ENCODE data around the gene WNT9A.

WNT9A gene

GRCh38 chr1:227913764-227914721 lies 33.7 kb downstream of the WNT9A start:
- TF ChIP-seq GATA2 (IDR thresholded peaks at IDR 0.05; ENCODE audit: low read depth, low read length), result no peak
- TF ChIP-seq GATA3 (IDR thresholded peaks at IDR 0.05; ENCODE audit: low read depth, low read length), result no peak

GRCh38 chr1:227913396-227913763 lies 34.4 kb downstream of the WNT9A start:
- TF ChIP-seq GATA2 (IDR thresholded peaks at IDR 0.05; ENCODE audit: low read depth, low read length), result no peak
- no peak for TF ChIP-seq GATA3 (IDR thresholded peaks at IDR 0.05; ENCODE audit: low read depth, low read length)

DNA sequence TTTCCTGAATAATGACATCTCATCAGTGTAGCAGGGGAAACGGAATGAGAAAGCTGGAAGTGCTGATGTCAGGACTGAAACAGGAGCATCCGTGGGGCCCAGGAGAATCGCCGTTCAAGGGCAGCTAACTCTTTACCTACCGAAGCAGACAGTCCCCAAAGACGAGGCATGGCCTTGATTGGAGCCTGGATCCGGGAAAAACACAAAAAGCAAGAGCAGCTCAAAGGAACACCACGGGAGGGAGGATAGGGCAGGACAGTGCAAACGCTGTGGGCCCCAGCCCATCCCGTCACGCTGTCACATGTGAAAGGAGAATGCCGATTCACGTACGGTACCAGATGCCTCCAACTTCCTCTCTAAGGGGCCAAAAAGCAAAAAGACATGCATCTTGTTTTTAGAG lies 34.9 kb downstream of the WNT9A start:
- TF ChIP-seq GATA2 (IDR thresholded peaks at IDR 0.05; ENCODE audit: low read depth, low read length), result no peak

DNA sequence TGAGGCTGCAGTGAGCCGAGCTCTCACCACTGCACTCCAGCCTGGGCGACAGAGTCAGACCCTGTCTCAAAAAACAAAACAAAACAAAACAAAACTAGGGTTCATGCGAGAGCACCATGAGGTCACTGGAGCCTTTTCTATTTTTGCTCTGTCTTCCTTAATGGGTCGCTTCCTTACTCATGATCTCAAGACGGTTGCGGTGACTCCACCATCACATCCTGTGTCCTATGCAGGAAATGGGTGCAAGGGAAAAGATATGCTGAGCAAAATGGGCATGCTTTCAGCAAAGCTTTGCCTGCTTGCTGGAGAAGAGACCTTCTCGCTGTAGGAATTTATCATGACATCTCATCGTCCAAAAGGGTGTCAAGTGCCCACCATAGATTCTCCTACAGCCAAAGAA lies 36.4 kb downstream of the WNT9A start:
- TF ChIP-seq GATA2 (IDR thresholded peaks at IDR 0.05; ENCODE audit: low read depth, low read length) (no peak), GATA3 (IDR thresholded peaks at IDR 0.05; ENCODE audit: low read depth, low read length) (no peak)

- TF ChIP-seq GATA3 (IDR thresholded peaks at IDR 0.05; ENCODE audit: low read depth, low read length) (no peak), GATA2 (IDR thresholded peaks at IDR 0.05; ENCODE audit: low read depth, low read length) (no peak)
Observed at GRCh38 chr1:227910511-227911153, 37.1 kb downstream of the WNT9A start.

DNA sequence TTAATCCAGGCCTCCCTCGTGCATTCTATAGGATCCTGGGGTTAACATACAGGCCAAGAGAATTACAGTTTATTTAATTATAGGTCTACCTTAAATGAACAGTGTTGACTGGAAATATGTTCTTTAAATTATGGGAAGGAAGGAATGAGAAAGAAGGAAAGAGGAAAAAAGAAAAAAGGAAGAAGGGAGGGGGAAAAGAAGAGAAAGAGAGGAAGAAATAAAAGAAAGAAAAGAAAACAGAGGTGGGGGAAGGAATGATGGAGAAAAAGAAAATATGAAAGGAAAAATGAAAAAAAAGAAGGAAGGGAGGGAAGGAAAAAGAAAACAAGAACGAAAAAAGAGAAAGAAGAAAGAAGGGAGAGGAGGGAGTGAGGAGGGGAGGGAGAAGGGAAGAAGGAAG lies 38.5 kb downstream of the WNT9A start:
- TF ChIP-seq GATA3 (IDR thresholded peaks at IDR 0.05; ENCODE audit: low read depth, low read length) (no peak), GATA2 (IDR thresholded peaks at IDR 0.05; ENCODE audit: low read depth, low read length) (no peak)

DNA sequence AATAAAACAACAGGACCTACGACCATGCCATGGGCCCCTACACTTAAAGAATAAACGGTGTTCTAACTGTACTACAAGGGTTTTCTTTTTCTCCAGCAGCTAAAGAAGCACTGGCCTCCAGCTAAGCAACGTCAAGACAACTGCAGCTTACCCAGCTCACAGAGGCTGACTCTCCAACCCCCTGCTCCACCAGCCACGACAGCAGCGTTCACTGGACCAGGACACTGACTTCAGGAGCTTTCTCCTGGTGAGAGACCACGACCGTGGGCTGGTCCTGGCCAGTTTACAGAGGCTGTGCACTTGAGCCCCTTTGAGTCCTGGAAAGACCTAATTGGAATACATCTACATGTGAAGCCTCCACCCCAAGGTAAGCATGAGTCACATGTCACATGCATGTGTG lies 39.4 kb downstream of the WNT9A start:
- TF ChIP-seq GATA3 (IDR thresholded peaks at IDR 0.05; ENCODE audit: low read depth, low read length) (no peak), GATA2 (IDR thresholded peaks at IDR 0.05; ENCODE audit: low read depth, low read length) (no peak)

GRCh38 chr1:227907439-227908015 lies 40.2 kb downstream of the WNT9A start:
- TF ChIP-seq GATA3 (IDR thresholded peaks at IDR 0.05; ENCODE audit: low read depth, low read length), result no peak
- TF ChIP-seq GATA2 (IDR thresholded peaks at IDR 0.05; ENCODE audit: low read depth, low read length), result no peak

DNA sequence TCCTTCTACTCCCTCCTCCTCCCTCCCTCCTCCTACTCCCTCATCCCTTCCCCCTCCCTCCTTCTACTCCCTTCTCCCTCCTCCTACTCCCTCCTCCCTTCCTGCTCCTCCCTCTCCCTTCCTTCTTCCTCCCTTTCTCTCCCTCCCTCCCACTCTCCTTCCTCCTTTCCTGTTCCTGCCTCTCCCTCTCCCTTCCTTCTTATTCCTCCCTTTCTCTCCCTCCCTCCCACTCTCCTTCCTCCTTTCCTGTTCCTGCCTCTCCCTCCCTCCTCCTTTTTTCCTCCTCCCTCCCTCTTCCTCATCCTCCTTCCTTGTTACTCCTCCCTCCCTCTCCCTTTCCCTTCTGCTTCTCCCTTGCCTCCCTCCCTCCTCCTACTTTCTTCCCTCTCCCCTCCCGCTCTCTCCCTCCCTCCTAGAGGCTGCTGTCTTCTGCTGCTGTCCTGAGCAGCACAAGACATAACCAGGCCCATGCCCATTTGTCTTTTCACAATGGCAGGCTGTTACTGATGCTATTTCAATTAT lies 41.1 kb downstream of the WNT9A start:
- TF ChIP-seq GATA3 (IDR thresholded peaks at IDR 0.05; ENCODE audit: low read depth, low read length) (no peak), GATA2 (IDR thresholded peaks at IDR 0.05; ENCODE audit: low read depth, low read length) (no peak)

DNA sequence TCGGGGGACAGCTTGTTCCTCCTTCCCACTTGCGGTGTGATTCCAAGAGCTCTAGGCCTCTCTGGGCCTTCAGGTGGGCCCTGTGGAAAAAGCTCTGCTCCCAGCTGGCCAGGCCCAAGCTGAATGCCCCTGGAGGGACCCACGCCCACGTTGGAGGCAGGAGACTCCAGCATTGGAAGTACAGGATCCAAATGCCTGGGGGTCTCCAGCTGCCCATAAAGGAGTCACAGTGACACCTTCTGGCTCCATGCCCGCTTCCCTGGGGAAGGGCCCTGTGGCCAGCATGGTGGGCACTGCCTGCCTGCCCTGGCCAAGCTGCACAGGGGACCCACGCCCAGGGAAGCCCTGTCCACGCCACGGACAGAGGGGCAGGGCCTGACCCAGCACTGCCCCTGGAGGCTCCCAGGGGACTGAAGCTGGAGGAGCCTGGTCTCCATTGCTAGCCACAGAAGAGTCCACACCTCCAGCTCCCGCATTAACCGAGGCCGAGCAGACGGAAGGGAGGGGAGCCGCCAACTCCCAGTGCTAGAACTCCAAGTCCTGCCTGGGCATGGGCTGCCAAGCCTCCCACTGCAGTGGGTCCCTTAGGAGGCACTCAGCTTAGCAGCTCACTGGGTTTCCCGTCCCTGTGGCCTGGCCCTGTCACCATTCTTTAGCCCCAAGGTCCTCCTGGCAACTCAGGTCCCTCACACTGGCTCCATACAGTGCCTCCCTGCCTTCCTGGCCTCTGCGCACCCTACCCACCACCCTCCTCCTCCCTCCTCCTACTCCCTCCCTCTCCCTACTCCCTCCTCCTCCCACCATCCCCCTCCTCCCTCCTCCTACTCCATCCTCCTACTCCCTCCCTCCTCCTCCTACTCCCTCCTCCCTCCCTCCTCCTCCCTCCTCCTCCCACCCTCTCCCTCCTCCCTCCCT lies 41.9 kb downstream of the WNT9A start:
- TF ChIP-seq GATA2 (IDR thresholded peaks at IDR 0.05; ENCODE audit: low read depth, low read length), result no peak
- no peak for TF ChIP-seq GATA3 (IDR thresholded peaks at IDR 0.05; ENCODE audit: low read depth, low read length)

GRCh38 chr1:227904541-227905335 lies 43.0 kb downstream of the WNT9A start:
- TF ChIP-seq GATA3 (IDR thresholded peaks at IDR 0.05; ENCODE audit: low read depth, low read length) (no peak), GATA2 (IDR thresholded peaks at IDR 0.05; ENCODE audit: low read depth, low read length) (no peak)

GRCh38 chr1:227903614-227904501 lies 43.9 kb downstream of the WNT9A start:
- no peak for TF ChIP-seq GATA2 (IDR thresholded peaks at IDR 0.05; ENCODE audit: low read depth, low read length)
- no peak for TF ChIP-seq GATA3 (IDR thresholded peaks at IDR 0.05; ENCODE audit: low read depth, low read length)

Data from SH-SY5Y (cell line).